ENCODE data around the gene ESPNL.
"Not testable (repeated sequence)": the region's sequence is repeated elsewhere in the genome, so short reads cannot be mapped to it uniquely, and the experiment has no call there.

Gene ESPNL

DNA sequence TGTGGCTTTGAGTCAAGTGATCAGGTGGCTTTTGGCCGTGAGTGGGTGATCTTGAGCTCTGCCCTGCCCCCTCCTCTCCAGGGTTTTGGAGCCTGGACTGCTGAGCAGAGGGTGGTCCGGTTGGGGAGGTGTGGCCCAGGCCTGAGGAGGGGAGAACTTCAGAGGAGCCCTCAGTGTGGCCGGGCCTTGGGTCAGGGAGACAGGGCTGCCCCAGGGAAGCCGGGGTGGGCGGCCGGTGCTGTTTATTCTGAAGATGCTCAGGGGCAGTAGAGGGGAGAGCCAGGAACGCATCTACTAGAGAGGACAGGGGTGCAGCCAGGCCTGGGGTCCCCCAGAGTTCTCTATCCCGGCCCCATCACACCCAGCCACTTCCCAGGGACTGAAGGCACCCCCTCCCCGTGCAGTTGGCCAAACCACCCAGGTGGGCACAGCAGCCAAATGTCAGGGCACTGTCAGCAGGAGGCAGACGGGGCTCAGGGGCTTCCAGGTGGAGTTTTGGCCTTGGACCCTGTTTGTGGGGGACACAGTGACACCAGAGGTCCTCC lies 59.6 kb downstream of the ESPNL start:
- DNase-seq, result no peak

DNA sequence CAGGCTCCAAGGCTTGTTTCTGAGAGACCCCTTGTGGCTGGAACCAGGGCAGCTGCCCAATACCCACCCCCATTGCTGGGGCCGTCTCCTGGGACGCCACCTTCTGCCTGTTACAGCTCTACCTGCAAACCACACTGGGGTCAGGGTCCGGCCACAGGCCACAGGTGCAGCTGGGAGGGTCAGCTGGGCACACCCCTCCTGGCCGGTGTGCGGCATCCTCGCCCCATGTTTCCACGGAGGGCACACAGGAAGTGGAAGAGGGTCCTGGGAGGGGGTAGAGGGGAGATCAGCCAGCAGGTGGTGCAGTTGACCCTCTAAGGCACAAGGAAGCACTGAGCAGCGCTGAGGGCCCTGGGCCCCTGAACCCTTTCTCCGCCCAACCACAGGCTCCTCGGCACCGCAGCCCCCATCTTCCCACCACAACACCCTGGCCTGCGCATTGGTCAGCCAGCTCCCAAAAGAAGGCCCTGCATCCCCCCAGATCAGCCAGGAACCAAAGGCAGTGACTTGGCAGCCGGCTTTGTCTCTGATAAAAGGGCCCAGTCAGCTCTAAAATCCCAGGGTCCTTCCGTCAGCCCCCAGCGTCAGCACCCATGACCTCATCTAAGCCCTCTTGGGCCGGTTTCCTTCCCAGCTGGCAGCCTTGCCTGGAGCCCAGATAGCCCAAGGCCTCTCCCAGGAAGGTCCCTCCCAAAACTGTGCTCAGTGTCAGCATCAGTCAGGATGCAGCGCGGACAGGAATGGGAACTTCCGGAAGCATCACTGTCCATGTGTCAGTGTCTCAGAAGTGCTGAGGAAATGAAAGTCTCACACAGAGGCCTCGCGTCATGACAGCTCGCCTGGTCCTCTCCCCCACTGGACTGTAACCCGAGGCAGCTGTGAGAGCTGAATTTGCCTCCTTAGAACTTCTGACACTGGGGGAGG lies 60.3 kb downstream of the ESPNL start:
- no peak for DNase-seq

DNA sequence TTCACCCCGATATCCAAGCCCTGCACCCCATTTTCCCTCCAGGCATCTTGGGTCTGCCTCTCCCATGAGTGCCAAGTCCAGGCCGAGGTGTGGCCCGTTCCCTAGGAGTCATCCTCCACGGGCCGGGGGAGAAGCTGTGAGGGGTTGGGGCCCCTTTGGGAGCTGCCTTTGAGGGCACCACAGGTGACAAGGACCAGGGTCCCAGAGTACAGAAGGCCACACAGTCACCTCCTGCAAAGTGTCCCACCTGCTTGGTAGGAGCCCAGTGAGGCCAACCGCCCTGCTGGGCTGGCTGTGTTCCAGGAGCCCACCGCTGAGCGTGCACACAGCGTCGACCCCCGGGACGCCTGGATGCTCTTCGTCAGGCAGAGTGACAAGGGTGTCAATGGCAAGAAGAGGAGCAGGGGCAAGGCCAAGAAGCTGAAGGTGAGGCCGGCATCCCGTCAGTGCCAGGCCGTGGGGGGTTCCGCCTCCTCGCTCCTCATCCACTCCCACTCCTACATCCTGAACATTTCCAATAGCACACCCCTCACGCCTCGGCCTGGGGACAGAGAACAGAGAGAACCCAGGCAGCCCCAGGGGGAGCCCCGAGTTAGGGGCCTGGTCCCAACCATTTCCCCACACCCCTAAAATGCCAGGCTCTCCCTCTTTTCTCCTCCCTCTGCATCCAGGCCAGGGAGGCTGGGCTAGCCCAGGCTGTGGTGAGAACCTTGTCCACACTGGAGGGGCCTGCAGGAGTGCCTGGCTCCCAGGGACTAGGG lies 61.3 kb downstream of the ESPNL start:
- no peak for DNase-seq

DNA sequence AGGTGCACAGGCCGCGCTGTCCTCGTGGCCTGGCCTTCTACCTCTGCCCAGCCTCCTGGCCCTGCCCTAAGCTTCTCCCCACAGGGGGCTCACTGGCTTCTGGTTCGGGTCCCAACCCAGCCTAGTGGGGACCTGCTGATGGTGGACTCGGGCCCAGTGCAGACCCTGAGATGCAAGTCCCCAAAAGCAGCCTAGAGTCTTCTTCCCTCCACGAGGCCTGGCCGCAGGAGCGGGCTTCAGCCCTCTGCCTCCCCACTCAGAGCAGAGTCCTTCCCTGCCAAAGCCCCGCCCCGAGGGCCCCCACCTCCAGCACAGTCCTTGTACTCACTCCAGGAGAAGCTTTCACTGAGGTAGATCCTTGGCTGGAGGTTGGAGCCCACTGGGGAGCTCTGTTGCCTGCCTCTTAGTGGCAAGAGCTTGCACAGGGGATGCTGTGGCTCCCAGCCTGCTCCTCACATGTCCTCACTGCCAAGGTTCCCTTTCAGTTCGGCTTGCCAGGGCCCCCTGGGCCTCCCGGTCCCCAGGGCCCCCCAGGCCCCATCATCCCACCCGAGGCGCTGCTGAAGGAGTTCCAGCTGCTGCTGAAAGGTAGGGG lies 62.2 kb downstream of the ESPNL start:
- DNase-seq, result no peak

DNA sequence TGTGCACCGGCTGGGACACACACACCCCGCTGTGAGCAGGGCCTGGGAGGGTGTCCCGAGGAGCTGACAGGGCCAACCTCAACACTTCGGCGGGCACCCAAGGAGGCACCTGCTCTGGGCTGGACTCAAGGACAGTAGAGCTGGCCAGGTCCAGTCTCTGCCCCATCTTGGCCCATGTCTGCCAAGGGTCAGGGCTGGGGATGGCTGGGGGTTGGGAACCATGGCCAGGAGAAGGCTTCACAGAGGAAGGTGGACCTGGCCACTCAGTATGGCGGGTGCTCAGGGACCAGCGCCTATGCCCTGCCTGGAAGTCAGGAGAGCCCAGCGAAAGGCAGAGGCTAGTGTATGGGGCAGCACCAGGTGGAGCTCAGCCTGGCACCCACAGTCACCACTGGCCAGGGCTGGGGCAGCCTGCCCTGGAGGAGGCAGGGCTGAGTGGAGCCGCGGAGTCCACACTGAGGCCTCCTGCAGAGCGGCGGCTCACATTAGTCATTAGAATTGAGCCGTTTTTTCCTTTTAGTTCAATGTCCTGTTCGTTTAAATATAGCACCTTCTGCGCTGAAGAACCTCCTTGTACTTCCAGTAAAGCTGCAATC lies 62.8 kb downstream of the ESPNL start:
- no peak for DNase-seq

DNA sequence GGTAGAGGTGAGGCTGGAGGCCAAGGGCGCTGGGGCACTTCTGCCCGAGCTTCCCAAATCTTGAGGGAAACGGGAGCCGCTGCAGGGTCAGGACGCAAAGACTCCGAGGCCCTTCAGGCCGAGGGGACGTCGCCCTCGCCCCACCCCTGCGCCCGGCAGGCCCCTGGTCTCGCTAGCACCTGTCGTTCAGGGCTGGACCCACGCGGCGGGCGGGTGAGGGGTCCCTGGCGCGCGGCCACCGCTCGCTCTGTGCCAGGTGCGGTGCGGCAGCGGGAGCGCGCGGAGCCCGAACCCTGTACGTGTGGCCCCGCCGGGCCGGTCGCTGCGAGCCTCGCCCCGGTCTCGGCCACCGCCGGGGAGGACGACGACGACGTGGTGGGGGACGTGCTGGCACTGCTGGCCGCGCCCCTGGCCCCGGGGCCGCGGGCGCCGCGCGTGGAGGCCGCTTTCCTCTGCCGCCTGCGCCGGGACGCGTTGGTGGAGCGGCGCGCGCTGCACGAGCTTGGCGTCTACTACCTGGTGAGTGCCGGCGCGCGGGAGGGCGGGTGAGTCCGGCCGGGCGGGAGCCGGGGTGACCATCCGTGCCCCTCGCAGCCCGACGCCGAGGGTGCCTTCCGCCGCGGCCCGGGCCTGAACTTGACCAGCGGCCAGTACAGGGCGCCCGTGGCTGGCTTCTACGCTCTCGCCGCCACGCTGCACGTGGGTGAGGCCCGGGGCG lies 63.5 kb downstream of the ESPNL start:
- no peak for DNase-seq

DNA sequence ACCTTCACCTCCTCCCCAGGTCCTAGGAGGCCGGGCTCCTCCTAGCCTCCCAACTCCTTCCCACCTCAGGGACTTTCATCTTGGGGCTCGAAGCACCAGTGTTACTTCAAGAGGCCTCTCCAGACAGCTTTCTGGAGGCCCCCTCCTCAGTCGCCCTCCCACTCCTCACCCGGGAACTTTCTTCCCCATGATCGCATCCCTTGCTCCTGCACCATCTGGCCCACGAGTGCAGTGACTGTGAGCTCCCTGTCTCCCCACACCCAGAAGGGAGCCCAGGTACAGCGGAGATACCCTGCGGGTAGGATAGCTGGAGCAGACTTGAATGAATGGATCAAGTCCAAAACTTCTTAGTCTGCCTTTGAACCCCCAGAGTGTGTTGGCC lies 64.8 kb downstream of the ESPNL start:
- DNase-seq, result no peak

DNA sequence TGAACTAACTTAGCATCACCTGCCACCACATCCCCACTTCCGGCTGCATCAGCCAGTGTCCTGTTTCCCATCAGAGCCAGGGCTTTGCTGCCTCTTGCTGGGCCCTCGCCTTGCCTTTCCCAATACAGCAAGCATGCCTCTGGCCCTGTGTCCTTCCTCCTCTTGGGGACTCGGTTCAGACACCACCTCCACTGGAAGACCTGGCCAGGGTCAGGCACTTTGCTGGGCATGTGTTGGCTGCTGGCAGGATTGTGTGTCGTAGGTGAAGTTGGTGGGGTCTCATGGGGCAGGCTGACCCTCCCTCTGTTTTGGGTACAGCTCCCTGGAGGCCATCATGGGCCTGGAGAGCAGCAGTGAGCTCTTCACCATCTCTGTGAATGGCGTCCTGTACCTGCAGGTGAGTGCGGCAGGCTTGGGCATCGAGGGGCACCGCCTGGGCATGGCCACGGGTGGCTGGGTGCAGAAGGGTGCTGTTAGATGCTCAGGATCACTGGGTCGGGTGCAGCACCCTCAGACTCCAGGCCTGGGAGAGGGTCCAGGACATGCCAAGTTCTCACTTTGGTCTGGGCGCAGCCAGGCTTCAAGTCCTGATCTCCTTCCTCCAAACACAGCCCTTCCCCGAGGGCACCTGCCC lies 65.3 kb downstream of the ESPNL start:
- DNase-seq, result no peak

DNA sequence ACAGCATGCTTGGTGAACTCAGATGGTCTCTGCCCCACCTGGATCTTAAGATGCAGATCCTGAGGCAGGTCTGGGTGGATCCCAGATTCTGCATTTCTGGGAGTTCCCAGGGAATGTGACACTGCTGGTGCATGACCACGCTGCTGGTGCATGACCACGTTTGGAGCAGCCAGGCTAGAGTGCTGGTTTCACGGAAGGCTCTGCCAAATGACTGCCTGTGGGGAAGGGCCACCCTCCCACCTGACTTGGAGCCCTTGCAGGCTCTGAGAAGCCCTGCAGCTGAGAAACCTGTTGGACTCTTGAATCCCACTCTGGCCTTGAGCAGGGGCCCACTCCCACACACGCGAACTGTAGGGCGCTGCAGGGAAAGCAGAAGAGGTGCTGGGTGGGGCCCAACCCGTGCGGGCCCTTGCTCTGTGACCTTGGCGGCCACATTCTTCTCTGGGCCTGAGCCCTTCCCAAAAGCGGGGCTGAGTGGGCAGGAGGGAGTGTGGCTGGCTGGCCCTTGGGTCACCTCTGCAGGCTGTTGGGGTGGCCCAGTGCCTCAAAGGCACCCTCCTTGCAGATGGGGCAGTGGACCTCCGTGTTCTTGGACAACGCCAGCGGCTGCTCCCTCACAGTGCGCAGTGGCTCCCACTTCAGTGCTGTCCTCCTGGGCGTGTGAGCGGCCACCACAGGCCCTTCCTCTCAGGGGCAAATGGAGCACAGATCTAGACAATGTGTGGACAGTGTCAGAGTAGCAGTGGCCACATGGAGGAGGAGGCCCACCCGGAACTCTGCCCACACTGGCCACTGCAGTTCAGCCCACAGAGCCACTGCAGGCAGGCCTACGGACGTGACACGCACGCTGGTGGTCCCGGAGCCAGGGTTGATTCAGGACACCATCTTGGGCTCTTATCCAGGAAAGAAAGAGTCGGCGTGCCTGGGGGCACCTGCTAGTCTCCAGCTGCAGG lies 66.5 kb downstream of the ESPNL start:
- DNase-seq, result no peak

DNA sequence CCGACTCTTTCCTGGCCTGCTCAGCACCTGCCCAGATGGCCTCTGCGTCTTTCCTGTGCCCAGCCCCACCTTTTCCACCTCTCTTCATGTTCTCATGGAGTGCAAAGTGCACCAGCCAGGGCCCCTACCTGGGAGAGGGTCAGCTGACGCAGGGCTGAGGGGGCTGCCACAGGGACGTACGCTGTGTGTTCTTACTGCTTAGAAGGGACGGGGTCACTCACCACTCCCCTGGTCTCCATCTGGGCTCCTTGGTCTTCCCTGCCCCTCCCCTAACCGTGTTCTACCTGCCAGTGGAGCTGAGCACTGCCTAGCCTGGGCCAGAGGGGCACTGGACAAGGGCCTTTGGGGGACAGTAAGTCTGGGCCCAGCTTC lies 67.2 kb downstream of the ESPNL start:
- DNase-seq, result no peak

DNA sequence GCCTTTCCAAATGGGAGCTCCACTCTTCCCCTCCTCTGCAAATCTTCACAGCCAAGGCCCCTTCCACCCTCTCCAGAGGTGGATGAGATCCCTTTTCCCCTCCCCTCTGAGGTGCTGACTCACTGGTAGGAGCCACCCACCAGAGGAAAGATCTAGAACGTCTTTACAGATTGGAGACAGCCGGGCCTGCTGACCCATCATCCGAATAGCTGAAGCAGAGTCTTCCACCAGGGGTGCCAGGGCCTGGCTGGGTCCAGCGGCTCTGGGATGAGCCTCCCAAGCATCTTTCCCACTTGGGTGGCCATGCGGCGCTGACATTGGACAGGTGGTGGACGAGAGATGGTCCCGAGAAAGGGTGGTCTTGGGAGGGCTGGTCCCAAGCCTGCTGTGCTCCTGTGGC lies 67.6 kb downstream of the ESPNL start:
- DNase-seq, result no peak

DNA sequence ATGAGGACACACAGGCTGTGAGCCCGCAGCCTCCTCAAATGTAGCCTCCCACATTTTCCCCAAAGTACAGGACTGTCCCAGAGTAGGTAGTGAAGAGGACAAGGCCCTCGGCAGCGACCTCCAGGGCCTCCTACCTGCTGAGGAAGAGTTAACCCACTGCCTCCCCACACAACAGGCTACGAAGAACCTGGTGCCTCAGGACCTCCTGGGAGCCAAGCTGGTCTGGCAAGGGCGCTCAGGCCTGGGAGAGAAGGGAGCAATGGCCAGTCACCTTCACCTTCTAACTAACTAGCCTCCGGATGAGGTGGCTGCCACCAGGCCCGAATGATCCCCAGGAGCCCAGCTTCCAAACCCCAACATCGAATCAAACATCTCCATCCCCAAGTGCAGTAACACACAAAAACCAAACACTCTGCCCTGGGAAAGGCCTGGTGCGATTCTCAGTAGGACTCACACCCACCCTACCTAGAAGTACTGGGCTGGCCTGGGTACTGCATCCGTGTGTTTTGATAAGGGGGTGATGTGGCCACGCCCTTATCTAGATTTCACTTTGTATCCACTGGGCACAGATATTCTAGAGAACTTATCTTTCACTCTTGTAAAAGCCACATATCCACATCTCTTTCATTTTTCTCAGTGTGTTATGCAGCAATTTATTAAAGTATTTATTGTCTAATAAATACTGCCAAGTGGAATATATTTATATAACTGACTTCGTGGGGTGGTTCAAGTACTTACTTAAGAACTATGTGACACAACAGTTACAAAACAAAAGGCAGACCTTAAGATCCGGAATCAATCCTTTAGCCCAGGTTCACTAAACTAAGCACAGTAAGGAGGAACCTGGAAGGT lies 68.3 kb downstream of the ESPNL start:
- DNase-seq, result no peak

DNA sequence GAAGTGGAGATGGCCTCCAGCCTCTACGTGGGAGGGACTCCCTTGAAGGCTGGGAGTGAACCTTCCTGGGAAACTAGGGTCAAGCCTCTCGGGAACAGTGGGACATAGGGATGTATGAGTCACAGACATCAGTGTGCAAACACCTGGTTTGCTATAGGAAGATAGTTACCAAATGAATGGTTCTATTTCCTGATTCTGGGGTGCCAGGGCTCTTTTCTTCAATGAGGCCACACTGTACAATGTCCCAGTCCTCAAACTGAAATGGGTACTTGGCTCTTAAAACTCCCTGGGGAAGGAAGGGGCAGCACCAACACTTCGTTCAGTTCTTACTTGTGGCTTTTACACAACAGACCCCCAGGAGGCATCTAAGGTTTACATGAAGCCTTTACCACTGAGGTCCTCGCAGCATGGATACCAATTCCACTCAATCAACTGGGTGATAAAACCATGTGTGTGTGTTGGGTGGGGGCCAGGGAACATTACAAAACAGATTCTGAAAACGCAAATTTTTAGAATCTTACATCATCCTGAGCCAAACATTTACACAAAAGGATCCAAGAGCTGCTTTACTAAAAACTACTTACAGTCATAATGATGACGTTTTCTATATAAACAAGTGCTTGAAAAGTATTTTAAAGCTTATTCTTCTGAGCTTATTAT lies 69.0 kb downstream of the ESPNL start:
- DNase-seq, result no peak

DNA sequence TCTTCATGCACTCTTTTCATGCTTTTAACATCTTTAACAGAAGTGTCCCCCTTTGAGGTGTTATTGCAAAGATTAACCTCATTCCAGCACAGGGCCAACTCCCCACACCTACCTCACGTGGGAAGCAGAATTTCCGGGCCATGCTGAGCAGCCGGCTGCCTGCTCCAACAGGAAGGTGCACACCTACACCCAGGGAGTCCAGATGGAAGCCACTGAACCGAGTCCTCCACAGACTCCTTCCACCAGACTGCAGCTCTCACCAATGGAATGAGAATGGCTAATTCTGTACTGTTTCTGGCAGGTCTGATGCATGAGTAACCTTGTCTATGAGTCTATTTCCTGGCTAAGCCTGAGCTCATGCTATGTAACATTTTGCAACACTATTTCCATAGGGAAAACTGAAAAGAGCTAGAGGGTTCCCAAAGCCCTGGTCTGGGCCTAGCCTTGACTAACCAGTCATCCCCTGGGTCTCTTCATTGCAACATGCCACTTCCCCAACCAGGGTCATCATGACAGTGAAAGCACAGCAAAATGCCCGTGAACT lies 69.6 kb downstream of the ESPNL start:
- DNase-seq, result no peak

DNA sequence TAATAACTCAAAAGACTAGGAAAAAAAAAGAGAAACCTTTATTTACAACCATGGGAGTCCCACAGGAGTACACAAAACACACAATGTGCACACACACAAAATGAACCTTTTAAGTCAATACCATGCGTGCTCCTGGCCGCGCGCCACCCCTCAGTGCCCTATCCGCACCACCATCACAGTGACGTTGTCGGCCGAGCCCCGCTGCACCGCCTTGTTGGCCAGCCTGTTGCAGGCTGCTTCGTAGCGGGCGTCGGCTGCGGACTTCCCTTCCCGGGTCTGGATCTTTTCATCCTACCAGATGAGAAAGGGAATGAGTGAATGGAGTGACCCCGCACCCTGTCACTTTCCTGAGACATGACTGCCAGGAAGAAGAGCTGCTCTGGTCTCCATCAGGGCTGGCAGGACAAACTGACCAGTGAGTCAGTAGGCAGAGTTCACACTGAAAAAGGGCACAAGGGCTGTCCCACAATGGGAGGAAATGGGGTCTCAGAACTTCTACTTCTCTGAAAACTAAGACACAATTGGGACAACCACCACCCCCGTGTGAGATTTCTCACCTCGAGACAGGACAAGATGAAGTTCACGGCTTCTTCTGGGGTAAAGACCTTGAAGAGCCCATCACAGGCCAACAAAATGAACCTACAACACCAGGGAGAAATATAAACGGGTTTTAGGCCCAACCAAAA lies 70.4 kb downstream of the ESPNL start:
- no peak for DNase-seq

DNA sequence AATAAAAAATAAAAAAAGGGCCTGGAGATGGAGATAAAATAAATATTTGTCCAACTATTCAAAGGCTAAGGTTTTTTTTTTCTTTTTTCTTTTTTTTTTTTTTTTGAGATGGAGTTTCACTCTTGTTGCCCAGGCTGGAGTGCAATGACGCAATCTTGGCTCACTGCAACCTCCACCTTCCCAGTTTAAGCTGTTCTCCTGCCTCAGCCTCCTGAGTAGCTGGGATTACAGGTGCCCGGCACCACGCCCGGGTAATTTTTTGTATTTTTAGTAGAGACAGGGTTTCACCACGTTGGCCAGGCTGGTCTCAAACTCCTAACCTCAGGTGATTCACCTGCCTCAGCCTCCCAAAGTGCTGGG lies 70.9 kb downstream of the ESPNL start:
- DNase-seq, result not testable (repeated sequence)

DNA sequence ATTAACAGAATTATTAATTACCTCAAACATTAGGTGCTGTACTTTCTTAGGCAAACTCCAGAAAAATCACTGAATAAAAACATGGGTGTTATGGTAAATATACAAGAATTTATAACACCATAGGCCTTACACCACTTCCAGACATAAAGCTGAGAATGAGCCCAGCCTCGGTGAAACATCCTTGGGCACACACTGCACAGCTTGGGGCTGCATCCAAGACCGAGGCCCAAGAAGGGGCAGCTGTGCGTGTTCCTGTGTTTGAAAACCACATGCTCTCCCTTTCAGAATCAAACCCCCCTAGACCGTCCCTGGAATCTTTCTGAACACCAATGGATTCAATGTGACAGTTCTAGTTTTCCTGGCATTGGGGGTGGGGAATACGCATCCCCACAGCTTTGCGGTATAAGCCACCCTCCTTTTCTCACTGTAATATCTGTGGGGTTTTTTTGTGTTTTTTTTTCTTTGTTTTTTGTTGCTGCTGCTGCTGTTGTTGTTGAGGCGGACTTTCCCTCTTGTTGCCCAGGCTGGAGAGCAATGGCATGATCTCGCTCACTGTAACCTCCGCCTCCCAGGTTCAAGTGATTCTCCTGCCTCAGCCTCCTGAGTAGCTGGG lies 71.5 kb downstream of the ESPNL start:
- no peak for DNase-seq

DNA sequence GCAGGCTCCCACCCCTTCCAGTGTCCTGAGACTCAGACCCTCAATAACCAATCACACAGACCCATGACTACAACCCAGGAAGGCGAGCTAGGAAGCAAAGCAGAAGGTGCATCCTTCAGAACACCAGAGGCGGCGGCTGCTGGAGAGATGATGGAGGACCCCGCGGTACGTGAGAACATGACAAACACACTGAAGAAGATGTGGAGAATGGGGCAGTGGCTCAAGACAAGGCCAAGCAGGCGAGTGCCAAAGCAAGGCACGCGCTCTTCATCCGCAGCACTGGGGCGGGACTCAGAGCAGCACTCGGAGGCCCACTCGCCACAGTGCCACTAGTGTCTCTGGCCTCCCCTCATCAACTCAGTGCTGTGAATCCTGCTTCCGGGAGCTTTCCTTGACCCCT lies 72.3 kb downstream of the ESPNL start:
- no peak for DNase-seq
